A549 (cell line): Measurements from ENCODE around the gene RPLP2.

Source experiments
- CTCF ChIP-seq: fragments of >200 bp; sonication (Bioruptor Twin); formaldehyde crosslinking; IDR thresholded peaks from 3 replicates; pipeline ENCODE4 v1.5.1; 2016
- EHMT2 ChIP-seq: fragments of 200-600 bp; sonication (generic); IDR thresholded peaks from 2 replicates; pipeline ENCODE4 v1.6.1; 2016; ENCODE audit warnings: antibody characterized with exemption, low read depth, mild to moderate bottlenecking, moderate library complexity
- EP300 ChIP-seq, 2 experiments: fragments of >200 bp; sonication (Bioruptor Twin); formaldehyde crosslinking; IDR thresholded peaks; 2 replicates in 1 of 2; 3 replicates in 1 of 2; pipeline ENCODE4 v1.6.1; 2016 to 2017
- HOXA7 ChIP-seq: fragments of 250-450 bp; sonication (Bioruptor Pico); IDR thresholded peaks from 2 replicates; pipeline ENCODE4 v1.5.0; 2020; ENCODE audit warnings: mild to moderate bottlenecking, moderate library complexity
- MAX ChIP-seq: IDR thresholded peaks from 2 replicates; pipeline ENCODE4 v1.6.1; 2012
- PBX3 ChIP-seq: IDR thresholded peaks from 2 replicates; pipeline ENCODE4 v1.6.1; 2012
- POLR2A ChIP-seq: IDR thresholded peaks from 2 replicates; pipeline ENCODE4 v1.6.1; 2012; ENCODE audit warnings: mild to moderate bottlenecking, low read length
- RAD21 ChIP-seq, 2 experiments: fragments of >200 bp in 1 of 2; sonication (Bioruptor Twin) in 1 of 2; formaldehyde crosslinking in 1 of 2; IDR thresholded peaks in 1 of 2; conservative IDR thresholded peaks in 1 of 2; 2 replicates in 1 of 2; 3 replicates in 1 of 2; pipeline ENCODE4 v1.6.1; 2012 to 2018; ENCODE audit warnings: inconsistent platforms in 1 of 2
- REST ChIP-seq: fragments of 200-600 bp; sonication (generic); IDR thresholded peaks from 2 replicates; pipeline ENCODE4 v1.6.1; 2016; ENCODE audit warnings: antibody characterized with exemption, mild to moderate bottlenecking, moderate library complexity

GRCh38 chr11:831961-832528 lies 22.3 kb downstream of the RPLP2 start:
- no peak for TF ChIP-seq CTCF
- no peak for TF ChIP-seq REST
- no peak for TF ChIP-seq POLR2A
- no peak for TF ChIP-seq EHMT2
- TF ChIP-seq MAX: no peak
- TF ChIP-seq HOXA7 (CRISPR knock-in tag): no peak
- no peak for TF ChIP-seq PBX3
- TF ChIP-seq EP300 (IDR thresholded peaks at IDR 0.05): no peak
- TF ChIP-seq RAD21 (conservative IDR thresholded peaks at IDR 0.05 in 1 of 2, IDR thresholded peaks at IDR 0.05 in 1 of 2): no peak
